ENCODE results near the gene SRRT.

Gene SRRT

DNA sequence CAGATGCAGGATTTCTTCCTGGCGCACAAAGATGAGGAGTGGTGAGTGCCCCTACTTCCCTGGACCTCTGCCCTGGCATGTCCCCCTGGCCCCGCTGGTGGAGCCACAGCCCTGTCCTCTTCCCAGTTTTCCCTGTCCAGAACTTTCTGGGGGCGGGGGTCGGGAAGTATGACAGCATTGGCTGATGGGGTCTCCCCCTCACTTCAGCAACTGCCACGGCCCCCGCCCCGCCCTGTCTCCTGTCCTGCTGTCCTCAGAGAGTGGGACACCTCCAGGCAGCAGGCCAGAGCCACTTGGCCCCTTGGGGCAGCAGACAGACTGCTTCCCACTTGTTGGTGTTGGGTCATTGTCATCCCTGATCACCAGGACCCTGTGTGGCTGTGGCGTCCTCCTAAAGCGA is 7.3 kb downstream of the SRRT start:
- DNase-seq: no peak

DNA sequence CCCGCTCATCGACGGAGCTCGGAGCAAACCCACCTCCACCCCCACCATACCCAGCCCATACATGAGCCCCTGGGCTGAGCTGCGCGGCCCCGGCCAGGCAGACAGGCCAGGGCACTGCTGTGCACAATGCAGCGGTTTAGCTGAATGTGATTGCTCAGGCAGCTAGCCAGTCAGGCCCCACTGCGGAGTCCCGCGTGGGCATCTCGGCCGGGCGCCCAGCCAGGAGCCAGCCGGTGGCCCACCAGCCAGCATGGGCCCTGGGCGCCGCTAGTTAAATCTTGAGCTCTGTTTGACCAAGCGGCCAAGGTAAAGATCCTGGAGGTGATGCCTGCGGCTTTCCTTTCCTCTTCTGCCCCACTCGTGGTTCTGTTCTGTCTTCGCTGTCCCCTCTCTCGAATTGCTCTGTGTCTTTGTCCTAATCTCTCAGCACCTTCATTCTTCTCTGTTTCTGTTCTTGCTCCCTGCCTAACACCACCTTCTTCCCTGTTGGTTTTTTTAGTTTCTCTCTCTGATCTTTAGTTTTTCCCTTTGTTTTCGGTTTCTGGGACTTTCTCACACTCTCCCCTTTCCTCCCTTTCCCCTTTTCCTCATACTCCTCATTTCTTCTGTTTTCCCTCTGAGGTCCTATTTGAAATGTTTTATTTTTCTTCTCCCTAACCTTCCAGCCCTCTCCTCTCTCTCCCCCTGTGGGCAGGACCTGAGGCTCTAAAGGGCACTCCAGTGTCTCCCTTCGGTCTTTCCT is 8.1 kb downstream of the SRRT start:
- no peak for DNase-seq

DNA sequence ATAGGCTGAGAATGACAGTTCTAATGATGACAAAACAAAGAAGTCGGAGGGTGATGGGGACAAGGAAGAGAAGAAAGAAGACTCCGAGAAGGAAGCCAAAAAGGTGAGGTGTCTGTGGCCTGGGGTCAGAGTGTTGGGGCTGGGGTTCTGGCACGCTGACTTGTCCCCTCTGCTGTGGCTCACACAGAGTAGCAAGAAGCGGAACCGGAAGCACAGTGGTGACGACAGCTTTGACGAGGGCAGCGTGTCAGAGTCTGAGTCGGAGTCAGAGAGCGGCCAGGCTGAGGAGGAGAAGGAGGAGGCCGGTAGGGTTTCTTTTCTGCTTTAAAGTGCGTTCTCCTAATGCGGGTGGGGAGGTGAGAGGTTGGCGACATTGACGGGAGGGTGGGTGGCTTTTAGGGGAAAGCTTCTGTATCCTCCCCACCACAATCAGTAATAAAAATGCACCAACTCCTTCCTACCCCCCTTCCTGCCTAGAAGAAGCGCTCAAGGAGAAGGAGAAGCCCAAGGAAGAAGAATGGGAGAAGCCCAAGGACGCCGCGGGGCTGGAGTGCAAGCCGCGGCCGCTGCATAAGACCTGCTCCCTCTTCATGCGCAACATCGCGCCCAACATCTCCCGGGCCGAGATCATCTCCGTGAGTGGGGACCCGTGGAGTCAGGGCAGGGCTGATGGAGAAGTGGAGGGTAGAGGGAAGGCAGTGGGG is 10.0 kb downstream of the SRRT start:
- DNase-seq: no peak

DNA sequence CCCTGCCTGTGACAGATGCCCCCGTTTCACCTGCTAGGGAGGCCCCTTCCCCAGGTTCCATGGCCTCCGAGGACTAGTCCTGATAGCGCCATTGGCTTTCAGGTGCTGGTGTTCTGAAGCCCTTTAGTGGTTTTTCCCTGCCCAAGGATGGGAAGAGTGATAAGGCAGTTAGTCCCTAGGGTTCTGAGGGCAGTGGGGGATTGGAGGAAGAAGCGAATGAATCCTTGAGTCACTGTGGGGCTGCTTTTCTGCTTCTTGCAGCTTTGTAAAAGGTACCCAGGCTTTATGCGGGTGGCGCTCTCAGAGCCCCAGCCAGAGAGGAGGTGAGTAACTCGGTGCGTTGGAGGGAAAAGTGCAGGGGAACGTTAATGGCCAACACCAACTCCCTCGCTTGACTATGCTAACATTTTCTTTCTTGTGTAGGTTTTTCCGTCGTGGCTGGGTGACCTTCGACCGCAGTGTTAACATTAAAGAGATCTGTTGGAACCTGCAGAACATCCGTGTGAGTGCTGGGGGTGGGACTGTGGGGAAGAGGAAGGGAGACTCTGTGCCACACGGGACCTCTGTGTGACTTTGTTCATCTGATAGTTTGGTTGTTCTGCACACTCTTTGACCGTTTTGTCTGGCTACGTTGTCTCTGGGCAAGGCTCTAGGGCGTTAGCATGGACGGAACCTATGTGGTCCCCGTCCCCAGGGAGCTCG is 10.7 kb downstream of the SRRT start:
- no peak for DNase-seq

DNA sequence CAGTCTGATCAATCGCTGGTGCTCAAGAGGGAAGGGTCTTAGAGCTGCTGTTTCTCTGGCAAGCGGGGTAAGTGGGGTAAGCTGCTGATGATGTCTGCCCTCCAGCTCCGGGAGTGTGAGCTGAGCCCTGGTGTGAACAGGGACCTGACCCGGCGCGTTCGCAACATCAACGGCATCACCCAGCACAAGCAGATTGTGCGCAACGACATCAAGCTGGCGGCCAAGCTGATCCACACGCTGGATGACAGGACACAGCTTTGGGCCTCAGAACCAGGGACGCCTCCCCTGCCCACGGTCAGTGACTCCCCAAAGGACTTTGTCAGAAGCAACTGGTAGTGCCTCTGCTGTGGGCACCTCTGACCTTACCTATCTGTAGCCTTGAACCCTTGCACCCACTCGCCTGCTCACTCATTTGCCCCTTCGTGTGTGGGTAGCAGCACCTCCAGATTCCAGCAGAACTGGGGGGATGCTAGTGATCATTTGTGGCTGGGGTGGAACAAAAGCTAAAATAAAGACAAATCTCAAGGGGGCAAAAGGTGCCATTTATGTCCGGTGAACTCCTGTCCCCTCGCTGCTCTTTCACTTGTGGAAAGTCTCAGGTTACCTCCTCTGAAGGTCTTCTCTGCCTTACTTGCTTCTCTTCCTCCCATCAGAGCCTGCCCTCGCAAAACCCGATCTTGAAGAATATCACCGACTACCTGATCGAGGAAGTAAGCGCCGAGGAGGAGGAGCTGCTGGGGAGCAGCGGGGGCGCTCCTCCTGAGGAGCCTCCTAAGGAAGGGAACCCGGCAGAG is 11.4 kb downstream of the SRRT start:
- DNase-seq: no peak

DNA sequence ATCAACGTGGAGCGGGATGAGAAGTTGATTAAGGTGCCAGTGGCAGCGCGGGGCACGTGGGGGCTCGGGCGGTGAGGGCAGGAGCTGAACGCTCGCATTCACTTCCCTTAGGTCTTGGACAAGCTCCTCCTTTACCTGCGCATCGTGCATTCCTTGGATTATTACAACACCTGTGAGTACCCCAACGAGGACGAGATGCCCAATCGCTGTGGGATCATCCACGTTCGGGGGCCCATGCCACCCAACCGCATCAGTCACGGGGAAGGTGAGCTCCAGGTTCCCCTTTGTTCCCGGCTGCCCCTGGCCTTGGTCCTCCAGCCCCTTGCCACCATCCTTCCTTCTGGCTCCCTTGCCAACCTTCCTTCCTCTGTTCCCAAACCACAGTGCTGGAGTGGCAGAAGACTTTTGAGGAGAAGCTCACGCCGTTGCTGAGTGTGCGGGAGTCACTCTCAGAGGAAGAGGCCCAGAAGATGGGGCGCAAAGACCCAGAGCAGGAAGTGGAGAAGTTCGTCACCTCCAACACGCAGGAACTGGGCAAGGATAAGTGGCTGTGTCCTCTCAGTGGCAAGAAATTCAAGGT is 12.1 kb downstream of the SRRT start:
- DNase-seq: no peak

DNA sequence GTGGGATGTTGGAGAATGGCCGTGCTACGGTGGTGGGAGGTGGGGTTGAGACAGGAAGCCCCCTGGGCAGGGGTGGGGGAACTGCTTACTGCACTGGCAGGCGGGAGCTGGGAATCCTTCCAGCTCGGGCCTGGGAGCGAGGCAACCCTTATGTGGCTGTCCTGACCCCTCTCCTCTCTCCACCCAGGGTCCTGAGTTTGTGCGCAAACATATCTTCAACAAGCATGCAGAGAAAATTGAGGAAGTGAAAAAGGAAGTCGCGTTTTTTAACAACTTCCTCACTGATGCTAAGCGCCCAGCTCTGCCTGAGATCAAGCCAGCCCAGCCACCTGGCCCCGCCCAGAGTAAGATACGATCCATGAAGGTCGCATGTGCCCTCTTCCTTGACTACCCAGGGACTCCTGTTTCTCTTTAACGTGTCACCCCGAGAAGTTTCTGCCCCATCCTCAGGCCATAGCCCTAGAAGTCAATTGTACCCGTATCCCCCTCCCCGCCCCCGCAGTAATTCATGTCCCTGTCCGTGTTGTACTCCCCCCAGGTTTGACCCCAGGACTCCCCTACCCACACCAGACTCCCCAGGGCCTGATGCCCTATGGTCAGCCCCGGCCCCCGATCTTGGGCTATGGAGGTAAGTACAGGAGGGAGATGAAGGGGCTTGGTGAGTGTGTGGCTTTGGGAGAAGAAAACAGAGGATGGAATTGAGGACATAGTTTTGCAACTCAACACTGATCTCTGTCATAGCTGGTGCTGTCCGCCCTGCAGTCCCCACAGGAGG is 12.8 kb downstream of the SRRT start:
- DNase-seq: no peak

DNA sequence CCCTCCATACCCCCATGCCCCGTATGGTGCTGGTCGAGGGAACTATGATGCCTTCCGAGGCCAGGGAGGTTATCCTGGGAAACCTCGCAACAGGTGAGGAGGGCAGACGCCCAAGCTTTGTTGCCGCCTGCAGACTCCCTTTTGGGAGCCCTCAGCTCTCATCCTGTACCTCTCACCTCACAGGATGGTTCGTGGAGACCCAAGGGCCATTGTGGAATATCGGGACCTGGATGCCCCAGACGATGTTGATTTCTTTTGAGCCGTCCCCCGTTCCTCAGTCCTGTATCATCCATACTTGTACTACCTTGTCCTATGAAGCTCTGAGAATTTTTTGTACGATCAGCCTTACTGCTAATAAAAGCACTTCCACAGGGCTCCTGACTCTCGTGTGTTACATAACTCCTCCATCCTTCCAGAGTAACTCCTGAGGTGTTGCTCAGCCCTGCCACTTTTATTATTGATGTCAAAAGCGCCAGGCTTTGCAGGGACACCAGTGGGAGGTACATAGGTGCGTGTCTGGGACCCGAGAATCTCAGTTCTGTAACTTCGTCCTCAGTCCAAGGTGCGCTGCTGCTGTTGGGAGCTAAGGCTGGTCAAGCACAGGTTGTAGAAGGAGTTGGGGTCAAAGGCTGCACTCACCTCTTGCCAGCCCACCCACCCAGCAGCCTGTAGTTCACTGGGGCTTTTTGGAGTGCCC is 13.5 kb downstream of the SRRT start:
- DNase-seq: no peak

DNA sequence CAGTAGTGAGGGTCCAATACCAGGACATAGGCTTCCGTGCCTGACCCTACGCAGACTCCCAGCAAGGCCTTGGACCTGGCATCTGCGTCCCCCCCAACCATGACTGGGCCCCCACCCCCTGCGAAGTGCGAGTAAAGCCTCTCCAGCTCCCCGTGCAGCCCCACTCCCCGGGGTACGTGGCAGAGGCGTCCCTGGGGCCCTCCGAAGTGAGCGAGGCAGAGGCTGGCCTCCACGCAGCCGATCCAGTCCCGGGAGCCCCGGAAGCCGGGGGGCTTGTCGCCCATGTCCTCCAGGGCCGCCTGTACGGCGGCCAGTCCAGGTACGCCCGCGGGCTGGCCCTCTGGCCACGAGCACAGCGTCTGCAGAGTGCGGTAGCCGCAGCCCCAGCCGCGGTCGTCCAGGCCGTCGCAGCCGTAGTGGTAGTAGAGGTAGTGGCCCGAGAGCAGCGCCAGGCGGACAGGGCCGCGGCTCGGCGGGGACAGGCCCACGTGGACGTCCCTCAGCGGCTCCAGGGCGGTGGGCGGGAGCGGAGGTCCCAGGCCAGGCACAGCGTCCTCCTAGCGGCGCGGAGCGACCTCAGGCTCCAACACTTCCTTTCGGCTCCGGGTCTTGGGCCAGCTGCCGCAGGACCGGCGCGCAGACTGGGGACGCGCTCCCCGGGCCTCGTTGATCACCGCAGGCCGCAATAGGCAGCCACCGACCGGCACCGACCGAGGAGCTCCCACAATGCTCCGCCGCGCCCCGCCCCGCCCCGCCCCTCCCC is 14.3 kb downstream of the SRRT start, which contains the start of gene UFSP1:
Gene UFSP1 (minus strand): TSS at position 728 of the 763 bp plus-strand sequence. CDS start 444 bp downstream, at position 284.
- DNase-seq: no peak

DNA sequence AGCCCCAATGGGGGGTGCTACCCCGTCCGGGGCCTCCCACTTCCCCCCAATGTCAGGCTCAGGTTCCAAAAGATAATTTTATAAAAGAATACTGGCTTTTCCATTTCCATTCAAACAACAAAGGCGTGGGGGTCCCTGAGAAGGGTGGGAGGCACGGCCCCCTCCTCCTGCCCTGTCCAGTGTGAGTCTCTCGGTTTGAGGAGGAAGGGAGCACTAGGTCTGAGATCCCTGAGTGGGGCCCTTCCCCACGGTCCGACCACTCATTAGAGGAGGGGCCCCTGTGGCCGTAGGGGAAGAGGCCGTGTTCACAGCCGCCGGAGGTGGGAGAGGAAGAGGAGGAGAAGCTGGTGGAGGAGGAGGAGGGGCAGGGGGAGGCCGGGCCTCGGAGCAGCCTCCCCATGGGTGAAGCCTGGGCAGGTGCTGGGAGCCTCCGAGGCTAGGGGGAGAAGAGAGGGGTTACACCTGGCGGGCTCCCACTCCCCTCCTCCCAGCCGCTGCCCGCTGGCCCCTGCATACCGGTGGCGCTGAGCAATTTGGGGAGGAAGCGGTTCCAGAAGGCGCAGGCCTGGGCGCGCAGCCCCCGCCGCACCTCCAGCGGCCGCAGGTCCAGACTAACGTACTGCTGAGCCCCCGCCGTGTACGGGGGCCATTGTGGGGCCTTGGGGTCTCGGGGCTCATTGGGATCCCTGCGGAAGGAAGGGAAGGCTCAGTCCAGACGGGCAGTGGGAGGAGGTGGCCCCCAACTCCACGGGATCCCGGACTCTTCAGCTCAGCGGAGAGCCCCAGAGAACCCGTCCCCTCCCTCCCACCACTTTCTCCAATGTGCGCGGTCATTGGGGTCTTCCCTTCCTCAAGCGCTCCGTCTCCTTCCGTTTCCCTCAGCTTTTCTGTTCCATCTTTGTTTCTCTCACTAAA is 16.0 kb downstream of the SRRT start:
- no peak for DNase-seq

DNA sequence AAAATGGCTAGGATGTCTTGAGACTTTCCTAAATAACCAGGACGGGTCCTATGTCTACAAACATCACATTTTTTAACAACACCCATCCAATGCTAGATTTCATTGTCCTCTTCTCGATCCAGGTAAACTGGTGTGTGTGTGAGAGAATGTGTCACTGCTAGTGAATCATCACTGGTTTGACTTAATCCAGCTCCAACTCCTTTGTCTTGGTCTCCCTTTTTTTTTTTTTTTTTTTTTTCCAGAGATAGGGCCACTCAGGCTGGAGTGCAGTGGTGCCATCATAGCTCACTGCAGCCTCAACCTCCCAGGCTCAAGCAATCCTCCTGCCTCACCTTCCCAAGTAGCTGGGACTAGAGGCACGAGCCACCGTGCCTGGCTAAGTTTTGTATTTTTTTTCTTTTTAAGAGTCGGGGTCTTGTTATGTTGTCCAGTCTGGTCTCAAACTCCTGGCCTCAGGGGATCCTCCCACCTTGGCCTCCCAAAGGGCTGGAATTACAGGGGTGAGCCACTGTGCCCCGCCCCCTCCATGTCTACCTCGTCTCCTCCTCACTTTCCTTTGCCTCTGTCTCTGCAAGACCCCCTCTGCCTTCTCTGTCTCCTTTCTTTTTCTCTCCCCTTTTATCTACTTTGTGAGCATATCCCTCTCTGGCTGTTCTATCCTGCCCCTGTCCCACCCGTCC is 16.8 kb downstream of the SRRT start:
- DNase-seq: no peak

DNA sequence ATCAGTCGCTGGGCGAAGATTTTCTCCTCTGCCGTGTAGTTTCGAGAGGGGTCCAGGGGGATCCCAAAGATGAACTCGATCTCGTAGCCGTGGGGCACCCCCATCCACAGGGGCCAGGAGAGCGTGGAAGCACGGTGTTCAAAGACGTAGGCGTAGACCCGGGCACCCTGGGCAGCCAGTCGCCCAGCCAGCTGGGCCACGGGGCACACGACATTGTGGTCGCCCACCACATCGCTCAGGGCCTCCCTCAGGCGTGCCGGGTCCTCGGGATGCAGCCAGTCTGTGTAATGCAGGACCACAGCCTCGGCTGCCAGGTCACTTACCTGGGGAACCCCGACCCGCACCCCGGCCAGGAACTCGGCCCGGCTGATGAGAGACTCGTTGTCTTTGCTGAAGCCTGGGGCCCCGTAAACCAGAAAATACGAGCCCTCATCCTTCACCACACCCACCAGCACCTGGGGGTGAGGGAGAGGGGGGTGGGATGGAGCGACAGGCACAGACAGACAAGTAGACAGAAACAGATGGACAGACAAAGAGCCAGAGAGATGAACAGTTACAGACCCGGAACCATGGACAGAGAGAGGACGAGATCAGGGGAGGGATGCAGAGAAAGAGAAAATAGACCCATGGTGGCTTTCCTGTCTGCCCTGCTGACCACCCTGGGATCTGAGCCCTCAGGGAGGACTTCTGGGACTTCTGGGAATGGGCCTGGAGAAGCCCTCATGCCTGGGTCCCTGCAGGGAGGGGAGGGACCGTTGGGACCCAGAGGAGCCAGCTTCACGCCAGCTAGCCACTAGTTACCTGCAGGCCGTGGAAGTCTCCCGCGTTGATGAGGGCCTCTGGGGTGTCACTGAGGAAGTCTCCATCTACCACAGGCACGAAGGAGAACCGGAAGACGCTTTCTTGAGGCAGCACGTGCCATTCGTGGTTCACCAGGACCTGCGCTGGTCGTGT is 17.7 kb downstream of the SRRT start:
- DNase-seq: no peak

DNA sequence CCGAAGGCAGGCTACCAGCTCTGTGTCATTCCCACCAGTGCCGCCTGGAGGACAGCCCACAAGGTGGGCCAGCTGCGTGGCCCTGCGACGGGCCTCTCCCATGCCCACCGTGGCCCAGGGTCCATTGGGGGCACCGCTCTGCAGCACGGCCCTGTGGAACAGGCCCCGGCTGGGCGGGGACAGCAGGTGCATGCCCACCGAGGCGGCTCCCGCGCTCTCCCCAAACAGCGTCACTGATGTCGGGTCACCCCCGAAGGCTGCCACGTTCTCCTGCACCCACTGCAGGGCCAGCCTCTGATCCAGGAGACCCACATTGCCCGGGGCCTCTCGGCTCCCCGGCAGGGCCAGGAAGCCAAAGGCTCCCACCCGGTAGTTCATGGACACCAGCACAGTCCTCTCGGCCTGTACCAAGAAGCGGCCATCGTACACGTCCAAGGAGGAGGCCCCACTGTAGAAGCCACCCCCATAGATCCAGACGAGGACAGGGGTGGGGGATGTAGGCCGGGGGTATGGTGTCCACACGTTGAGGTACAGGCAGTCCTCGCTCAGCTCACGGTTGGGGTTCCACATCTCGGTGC is 18.5 kb downstream of the SRRT start:
- DNase-seq: no peak

DNA sequence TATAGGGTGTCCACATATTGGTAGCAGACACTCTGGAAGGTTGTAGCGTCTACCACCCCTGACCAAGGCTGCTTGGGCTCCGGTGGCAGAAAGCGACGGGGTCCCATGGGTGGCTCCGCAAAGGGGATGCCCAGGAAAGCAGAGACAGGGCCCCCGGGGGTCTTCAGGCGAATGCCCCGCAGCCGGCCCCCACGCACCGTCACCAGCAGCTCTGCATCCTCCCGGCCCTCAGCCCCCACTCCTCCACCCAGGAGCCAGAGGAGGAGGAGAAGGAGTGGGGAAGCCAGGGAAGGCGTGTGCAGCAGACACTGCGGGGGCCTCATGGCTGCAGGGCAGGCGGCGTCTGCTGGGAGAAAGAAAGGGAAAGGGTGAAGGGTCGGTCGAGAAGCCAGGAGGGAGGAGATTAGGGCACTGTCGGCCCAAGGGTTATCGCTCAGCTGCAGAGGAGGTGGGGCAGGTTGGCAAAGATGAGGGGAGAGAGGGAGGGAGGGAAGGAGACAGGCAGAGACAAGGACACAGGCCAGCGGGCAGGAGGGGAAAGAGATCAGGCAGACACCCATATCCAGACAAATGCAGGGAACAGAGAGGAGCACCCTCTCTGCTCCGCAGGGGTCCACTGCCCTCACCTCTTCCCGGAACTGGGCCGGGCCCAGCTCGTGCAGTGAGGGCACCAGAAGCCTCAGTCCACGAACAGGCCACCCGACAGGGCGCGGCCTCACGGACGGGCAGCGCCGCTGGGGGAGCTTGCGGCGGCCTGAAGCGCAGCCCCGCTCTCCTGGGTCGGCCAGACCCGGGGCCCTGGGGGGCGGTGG is 19.2 kb downstream of the SRRT start:
- no peak for DNase-seq

DNA sequence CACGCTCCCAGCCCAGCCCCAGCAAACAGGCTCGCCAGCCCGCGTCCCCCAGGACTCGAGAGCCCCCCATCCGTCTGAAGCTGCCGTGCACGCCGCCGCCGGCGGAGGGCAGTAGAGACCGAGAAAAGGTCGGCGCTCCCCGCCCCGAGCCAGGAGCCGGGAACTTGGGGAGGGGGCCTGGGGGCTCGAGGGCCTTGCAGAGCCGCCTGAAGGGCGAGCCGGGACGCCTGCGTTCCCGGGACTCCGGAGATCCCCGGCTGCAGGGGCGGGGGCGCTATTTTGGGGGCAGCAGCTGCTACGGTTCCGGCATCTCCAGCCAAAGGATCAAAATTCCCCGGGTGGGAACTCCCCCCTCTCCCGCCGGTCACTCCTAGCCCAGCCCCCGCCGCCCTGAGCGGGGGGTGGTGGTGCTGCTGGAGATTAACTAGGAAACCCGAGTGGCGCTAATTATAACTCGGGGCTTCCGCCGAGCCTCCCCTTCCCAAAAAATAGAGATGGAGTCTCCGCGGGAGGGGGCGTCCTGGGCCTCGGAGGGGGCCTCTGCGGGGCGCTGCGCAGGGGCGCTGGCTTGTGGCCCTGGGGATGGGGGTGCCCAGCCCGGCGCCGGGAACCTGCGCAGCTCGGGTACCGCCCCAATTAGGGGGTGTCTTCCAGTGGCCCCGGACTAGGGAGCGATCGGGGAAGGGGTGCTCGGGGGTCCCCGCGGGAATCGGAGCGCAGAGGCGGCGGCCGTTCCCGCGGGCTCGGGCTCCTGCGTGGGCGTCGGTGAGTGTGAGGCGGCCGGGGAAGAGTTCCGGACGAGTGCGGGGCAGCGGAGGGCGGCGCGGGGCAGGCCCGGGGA is 20.2 kb downstream of the SRRT start:
- DNase-seq: peak; percentile 18 to 40

DNA sequence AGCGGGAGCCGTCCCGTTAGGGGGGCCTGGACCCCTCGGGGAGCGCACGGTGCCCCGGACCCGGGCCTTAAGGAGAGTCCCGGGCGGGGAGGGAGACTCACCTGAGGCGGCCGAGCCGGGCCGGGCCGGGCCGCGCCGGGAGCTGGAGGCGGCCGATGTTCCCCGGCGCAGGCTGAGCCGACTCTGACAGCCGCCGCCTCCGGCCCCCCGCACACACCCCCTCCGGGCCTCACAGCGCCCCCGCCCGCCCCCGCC is 20.7 kb downstream of the SRRT start, which contains the start of gene ACHE:
Gene ACHE (minus strand): TSS at position 188 of the 255 bp plus-strand sequence. CDS start 1,656 bp downstream, outside the sequence.
- DNase-seq: no peak

All from NCI-H1930 (cell line).